Activated CD8-positive, alpha-beta memory T cell treated with anti-CD3 and anti-CD28 coated beads, Interleukin-2, amount 50 U/mL, for 48 hours (primary cell): Measurements from ENCODE around the gene GUCY1A2.

Experiments
- DNase-seq: peaks from one replicate; pipeline ENCODE4 v3.0.0-alpha.2; 2020

GUCY1A2 gene

DNA sequence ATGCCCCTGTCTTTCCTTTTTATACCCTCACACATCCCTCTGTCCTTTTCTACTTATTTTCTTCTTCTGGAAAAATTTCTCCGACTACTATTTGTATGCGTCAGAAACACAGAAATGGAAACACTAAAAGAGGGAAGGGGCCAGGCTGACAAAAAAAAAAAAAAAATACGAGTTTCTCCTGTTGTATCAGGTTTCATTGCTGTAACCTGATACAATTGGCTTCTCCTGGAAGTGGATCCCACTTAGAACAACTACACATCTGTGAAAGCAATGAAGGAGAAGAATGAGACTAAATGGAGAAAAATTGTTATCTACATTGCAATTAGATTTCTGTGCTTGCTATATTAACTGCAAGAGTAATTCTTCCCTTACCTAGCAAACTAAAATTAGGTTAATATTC, 393.9 kb downstream of the GUCY1A2 start:
- no peak for DNase-seq
